GM12872 (cell line): ENCODE results near the gene ZDHHC18.

Source experiments
- CTCF ChIP-seq: IDR thresholded peaks from 3 replicates; pipeline ENCODE4 v1.5.1; 2011; ENCODE audit warnings: low read depth, mild to moderate bottlenecking, low read length, moderate library complexity; ENCODE audit not compliant: insufficient read depth

Gene ZDHHC18

DNA sequence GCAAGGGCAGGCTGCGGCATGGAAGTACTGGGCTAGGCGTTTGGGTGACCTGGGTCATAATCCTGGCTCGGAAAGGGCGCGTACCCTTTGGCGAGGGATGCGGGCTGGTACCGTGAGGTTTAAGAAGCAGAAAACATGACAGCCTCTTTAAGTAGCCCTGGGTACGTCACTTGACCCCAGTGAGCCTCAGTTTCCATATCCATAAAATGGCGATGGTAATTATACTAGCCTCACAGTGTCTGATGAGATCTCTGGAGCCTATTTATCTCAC lies 38.0 kb upstream of the ZDHHC18 start:
- TF ChIP-seq CTCF, result no peak

DNA sequence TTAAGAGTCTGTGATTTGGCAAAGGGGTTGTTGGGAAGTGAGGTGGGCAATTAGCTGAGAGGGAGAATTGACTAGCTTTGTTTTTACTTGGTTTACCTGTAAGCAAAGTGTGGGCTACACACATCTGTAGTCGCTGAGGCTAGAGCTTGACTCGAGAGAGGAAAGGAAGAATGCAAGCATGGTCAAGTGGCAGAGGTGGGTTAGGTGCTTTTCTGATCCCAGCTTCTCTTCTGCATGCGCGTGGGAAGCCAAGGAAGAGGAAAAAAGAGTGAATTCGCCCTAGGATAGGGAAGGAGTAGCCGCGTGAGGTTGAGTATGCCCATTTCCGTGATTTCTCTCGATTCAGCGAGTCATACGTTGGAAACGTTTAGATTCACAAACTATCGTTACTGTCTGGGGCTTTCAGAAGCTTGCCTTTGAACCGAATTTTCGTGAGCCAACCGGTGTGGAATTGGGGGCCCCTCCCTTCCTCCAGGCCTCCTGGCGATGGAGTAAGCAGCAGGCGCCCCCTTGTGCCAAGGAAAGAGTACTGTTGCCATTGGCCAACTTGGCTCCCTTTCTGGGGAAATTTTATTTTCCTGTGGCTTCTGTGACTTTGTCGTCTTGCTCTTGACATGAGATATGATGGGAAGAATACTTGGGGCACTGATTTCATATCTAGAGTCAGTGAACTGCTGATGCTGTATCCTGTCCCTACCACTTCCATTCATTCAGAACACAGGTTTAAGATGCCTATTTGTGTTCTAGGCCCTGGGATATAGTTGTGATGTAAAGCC lies 37.5 kb upstream of the ZDHHC18 start:
- peak; percentile 92 for TF ChIP-seq CTCF

GRCh38 chr1:26789612-26789865 lies 36.9 kb upstream of the ZDHHC18 start:
- TF ChIP-seq CTCF, result no peak

GRCh38 chr1:26789931-26790330 lies 36.6 kb upstream of the ZDHHC18 start:
- no peak for TF ChIP-seq CTCF

DNA sequence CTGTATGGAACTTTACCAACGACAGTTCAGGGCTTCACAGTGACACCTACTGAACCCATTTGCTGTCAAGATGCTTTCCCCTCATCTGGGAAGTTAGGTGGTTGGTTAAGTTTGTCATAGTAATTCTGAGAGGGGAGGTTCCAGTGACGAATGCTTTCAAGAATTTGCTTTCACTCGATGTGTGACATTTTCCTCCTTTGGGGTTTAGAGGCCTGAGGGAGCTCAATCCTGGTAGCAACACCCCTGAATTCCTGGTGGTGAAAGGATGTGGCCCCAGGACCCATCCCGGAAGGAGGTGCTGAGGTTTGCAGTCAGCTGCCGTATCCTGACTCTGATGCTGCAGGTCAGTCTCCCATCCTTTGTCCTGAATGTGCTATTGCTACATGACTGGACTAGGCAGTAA lies 35.9 kb upstream of the ZDHHC18 start:
- no peak for TF ChIP-seq CTCF

DNA sequence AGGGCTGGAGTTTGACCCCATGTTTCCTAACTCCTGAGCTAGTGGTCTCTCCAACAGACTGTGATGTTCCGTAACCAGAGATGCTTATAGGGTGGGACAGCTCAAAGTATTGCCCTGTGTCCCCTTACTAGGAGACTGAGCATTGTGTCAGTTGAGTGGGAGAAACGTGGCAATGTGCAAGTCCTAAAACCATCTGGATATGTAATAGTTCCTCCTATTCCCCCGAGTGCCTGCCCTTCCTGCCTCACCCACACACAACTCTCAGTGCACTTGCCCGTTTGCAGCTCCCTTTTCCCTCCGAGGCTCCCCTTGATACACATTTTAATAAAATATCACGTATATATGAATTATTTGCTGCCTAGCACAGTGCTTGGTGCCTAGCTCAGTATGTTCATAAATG lies 35.3 kb upstream of the ZDHHC18 start:
- TF ChIP-seq CTCF, result no peak

- TF ChIP-seq CTCF, result no peak
These were observed 34.9 kb upstream of the ZDHHC18 start for GRCh38 chr1:26791626-26792025.

GRCh38 chr1:26792924-26793323 lies 33.6 kb upstream of the ZDHHC18 start:
- TF ChIP-seq CTCF, result no peak
